ENCODE data around the gene FBXO24.
A peak's percentile ranks its signal among the peaks of the same experiment; 100 is the strongest.

The FBXO24 gene

GRCh38 chr7:100620804-100621203 is 34.7 kb downstream of the FBXO24 start:
- no peak for DNase-seq (ENCODE audit: low read depth)

GRCh38 chr7:100621554-100621953 is 35.4 kb downstream of the FBXO24 start:
- no peak for DNase-seq (ENCODE audit: low read depth)

GRCh38 chr7:100623951-100624824 is 38.1 kb downstream of the FBXO24 start:
- DNase-seq (ENCODE audit: low read depth) = no peak

- DNase-seq (ENCODE audit: low read depth) = no peak
These were observed 39.9 kb downstream of the FBXO24 start for GRCh38 chr7:100626055-100626454.

- peak; percentile 84 for DNase-seq (ENCODE audit: low read depth)
These were observed 40.6 kb downstream of the FBXO24 start for GRCh38 chr7:100626530-100627237.

GRCh38 chr7:100627238-100627549 is 41.1 kb downstream of the FBXO24 start:
- DNase-seq (ENCODE audit: low read depth) = no peak

- no peak for DNase-seq (ENCODE audit: low read depth)
These were observed 43.1 kb downstream of the FBXO24 start for GRCh38 chr7:100629117-100629716.

GRCh38 chr7:100630066-100630465 is 43.9 kb downstream of the FBXO24 start:
- no peak for DNase-seq (ENCODE audit: low read depth)

- peak; percentile 41 for DNase-seq (ENCODE audit: low read depth)
These were observed 47.0 kb downstream of the FBXO24 start for GRCh38 chr7:100632951-100633717.

GRCh38 chr7:100639995-100640516 is 53.9 kb downstream of the FBXO24 start:
- no peak for DNase-seq (ENCODE audit: low read depth)

- no peak for DNase-seq (ENCODE audit: low read depth)
These were observed 54.7 kb downstream of the FBXO24 start for GRCh38 chr7:100640517-100641440.

GRCh38 chr7:100641463-100641859 is 55.3 kb downstream of the FBXO24 start, which contains the start of gene TFR2:
TFR2 (minus strand) TSS chr7:100641552; CDS start chr7:100641509, 43 bp downstream.
- no peak for DNase-seq (ENCODE audit: low read depth)

GRCh38 chr7:100641860-100642533 is 55.9 kb downstream of the FBXO24 start:
- DNase-seq (ENCODE audit: low read depth) = no peak

- no peak for DNase-seq (ENCODE audit: low read depth)
These were observed 56.4 kb downstream of the FBXO24 start for GRCh38 chr7:100642534-100642907.

GRCh38 chr7:100649826-100650565 is 63.9 kb downstream of the FBXO24 start:
- DNase-seq (ENCODE audit: low read depth) = no peak
